Measurements from ENCODE around the gene PLCG2. TPM values are rescaled to one million over a fixed set of nuclear protein-coding genes. Genes with fewer than 3 reads are reported as not detected.
"Not testable (repeated sequence)": the region's sequence is repeated elsewhere in the genome, so short reads cannot be mapped to it uniquely, and the experiment has no call there.

Gene PLCG2
- total RNA-seq, 2 donors from 2014 or later, result 11.6 to 30.9 TPM

DNA sequence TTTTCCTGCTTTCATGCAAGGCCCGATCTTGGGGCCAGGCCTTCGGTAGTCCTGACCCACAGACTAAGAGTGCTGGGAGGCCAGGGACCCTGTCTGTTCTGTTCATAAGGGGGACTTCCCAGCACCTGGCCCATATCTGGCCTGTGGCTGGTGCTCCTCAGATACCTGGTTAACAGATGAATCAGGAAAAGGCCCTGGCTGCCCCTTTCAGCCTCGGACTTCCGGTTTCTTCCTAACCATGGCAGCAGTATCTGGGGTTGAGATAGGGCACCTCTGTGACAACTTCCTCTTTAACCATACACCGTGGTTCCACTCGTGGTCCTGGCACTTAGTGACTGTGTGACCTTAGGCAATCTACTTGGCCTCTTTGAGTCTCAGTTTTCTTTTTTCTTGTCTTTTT, 18.4 kb downstream of the PLCG2 start:
- ATAC-seq (ENCODE audit: insufficient number of reproducible peaks, low FRiP score, low read depth) (no peak), DNase-seq (ENCODE audit: low spot score) (no peak)
- TF ChIP-seq, protein P1, sequence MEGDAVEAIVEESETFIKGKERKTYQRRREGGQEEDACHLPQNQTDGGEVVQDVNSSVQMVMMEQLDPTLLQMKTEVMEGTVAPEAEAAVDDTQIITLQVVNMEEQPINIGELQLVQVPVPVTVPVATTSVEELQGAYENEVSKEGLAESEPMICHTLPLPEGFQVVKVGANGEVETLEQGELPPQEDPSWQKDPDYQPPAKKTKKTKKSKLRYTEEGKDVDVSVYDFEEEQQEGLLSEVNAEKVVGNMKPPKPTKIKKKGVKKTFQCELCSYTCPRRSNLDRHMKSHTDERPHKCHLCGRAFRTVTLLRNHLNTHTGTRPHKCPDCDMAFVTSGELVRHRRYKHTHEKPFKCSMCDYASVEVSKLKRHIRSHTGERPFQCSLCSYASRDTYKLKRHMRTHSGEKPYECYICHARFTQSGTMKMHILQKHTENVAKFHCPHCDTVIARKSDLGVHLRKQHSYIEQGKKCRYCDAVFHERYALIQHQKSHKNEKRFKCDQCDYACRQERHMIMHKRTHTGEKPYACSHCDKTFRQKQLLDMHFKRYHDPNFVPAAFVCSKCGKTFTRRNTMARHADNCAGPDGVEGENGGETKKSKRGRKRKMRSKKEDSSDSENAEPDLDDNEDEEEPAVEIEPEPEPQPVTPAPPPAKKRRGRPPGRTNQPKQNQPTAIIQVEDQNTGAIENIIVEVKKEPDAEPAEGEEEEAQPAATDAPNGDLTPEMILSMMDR (IDR thresholded peaks at IDR 0.05), result no peak
- H3K4me3 ChIP-seq, result no peak overlapping the region
- H3K27me3 ChIP-seq (replicated peaks; ENCODE audit: insufficient read depth), result no peaks in the 10 kb centered on the region
- H3K27ac ChIP-seq, result no peak overlapping the region
- peaks cover 0 to 3% of the 10 kb centered on the region in 2 donors for H3K4me1 ChIP-seq (ENCODE audit: control insufficient read depth in 1 of 2, low read depth in 2 of 2)
- H3K9me3 ChIP-seq, result no peaks in the 10 kb centered on the region
- no peaks in the 10 kb centered on the region for H3K36me3 ChIP-seq

DNA sequence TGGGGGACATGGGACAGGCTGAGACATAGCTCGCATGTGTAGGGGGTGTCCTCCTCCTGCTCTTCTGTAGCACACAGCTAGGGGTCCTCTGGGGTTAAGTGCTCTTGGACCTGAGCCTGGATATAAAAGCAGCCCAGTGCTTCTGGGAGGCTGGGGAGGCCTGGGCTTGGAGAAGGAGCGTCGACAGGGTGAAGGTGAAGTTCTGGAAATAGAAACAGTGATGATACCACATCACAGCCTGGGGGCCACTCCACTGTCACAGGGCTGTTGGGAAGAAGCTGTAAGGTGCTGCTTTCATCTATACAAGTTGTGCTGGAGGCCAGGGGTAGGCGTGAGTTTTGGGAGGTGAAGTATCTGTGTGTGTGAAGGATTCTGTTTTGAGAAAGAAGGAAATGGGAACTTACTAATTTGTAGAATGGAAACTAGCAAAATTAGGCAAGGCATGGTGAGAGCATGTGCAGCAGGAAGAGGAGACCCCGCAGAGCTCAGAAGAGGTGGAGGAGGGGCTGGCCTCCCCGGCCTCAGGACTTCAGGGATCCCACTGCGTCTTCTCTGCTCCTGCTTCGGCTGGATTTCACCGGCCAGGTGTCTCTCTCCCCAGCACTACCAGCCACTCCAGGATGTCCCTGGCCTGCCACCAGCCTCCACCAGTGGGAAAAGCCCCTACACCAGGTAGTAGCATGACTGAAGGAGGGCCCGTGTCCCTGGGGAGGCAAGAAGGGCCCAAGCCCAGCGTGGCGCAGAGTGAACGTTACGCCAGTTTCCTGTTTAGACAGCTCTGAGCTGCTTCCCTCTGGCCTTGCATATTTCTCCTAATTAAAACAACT, 19.4 kb downstream of the PLCG2 start:
- Histone ChIP-seq H3K4me1 (ENCODE audit: control insufficient read depth in 1 of 2, low read depth in 2 of 2) (peaks cover 0 to 3% of the 10 kb centered on the region in 2 donors), H3K4me3 (no peak overlapping the region), H3K36me3 (no peaks in the 10 kb centered on the region), H3K9me3 (no peaks in the 10 kb centered on the region), H3K27me3 (replicated peaks; ENCODE audit: insufficient read depth) (no peaks in the 10 kb centered on the region), H3K27ac (no peak overlapping the region)
- ATAC-seq (ENCODE audit: insufficient number of reproducible peaks, low FRiP score, low read depth) (no peak), DNase-seq (ENCODE audit: low spot score) (no peak)
- TF ChIP-seq, protein P1 (IDR thresholded peaks at IDR 0.05), result no peak

DNA sequence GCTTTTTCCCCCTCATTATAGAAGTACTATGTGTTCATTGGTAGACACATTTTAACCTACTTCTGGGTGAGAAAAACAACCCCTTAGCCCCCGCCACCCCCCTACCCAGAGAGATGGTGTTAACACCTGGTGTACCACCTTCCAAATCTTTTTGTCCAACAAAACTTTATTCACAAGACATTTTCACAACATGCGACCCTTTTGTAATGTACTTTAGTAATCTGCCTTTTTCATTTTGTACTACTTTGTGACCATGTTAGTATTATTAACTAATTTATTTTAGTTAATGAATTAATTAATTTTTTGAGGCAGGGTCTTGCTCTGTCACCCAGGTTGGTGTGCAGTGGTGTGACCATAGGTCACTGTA, 20.0 kb downstream of the PLCG2 start:
- Histone ChIP-seq H3K9me3 (no peaks in the 10 kb centered on the region), H3K27me3 (replicated peaks; ENCODE audit: insufficient read depth) (no peaks in the 10 kb centered on the region), H3K4me3 (no peak overlapping the region), H3K36me3 (no peaks in the 10 kb centered on the region), H3K4me1 (ENCODE audit: control insufficient read depth in 1 of 2, low read depth in 2 of 2) (peaks cover 0 to 3% of the 10 kb centered on the region in 2 donors), H3K27ac (no peak overlapping the region)
- TF ChIP-seq, protein P1 (IDR thresholded peaks at IDR 0.05), result no peak
- DNase-seq (ENCODE audit: low spot score), result no peak
- ATAC-seq (ENCODE audit: insufficient number of reproducible peaks, low FRiP score, low read depth), result no peak

DNA sequence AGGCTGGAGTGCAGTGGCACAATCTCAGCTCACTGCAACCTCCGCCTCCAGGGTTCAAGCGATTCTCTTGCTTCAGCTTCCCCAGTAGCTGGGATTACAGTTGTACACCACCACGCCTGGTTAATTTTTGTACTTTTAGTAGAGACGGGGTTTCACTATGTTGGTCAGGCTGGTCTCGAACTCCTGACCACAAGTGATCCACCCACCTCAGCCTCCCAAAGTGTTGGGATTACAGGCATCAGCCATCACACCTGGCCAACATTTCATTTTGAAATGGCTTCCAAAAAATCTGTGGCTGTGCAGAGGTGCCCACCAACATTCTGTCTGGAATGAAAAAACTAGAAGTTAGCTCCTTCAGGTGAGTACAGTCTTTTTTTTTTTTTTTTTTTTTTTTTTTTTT, 22.6 kb downstream of the PLCG2 start:
- not testable (repeated sequence) for H3K27me3 ChIP-seq (replicated peaks; ENCODE audit: insufficient read depth); H3K4me3 ChIP-seq; H3K36me3 ChIP-seq; DNase-seq (ENCODE audit: low spot score); H3K4me1 ChIP-seq (ENCODE audit: control insufficient read depth in 1 of 2, low read depth in 2 of 2); ATAC-seq (ENCODE audit: insufficient number of reproducible peaks, low FRiP score, low read depth); H3K9me3 ChIP-seq; H3K27ac ChIP-seq

DNA sequence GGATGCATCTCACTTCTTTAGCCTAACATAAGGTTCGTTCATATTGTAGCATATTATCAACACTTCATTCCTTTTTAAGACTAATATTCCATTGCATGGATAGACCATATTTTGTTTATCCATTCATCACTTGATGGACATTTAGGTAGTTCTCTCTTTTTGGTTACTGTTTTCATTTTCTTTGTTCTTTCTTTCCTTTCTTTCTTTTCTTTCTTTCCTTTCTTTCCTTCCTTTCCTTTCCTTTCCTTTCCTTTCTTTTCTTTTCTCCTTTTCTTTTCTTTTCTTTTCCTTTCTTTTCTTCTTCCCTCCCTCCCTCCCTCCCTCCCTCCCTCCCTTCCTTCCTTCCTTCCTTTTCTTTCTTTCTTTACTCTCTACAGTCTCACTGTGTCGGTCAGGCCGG, 24.2 kb downstream of the PLCG2 start:
- TF ChIP-seq, protein P1 (IDR thresholded peaks at IDR 0.05), result no peak
- no peak overlapping the region for H3K27ac ChIP-seq
- H3K36me3 ChIP-seq, result no peaks in the 10 kb centered on the region
- no peaks in the 10 kb centered on the region for H3K27me3 ChIP-seq (replicated peaks; ENCODE audit: insufficient read depth)
- no peaks in the 10 kb centered on the region for H3K9me3 ChIP-seq
- no peak for DNase-seq (ENCODE audit: low spot score)
- no peak overlapping the region for H3K4me3 ChIP-seq
- ATAC-seq (ENCODE audit: insufficient number of reproducible peaks, low FRiP score, low read depth), result no peak
- H3K4me1 ChIP-seq (ENCODE audit: control insufficient read depth in 1 of 2, low read depth in 2 of 2), result peaks cover 0 to 3% of the 10 kb centered on the region in 2 donors
